SU-DHL-6 (cell line): ENCODE data around the gene IRF9.

ENCODE experiments used
- H2AFZ ChIP-seq: fragments of 200-600 bp; sonication (generic); 2 replicates; pipeline ENCODE4 v1.6.1; 2014; ENCODE audit warnings: low read depth, mild to moderate bottlenecking, moderate library complexity, mixed read lengths, antibody characterized with exemption, low read length; ENCODE audit not compliant: severe bottlenecking
- H3F3A ChIP-seq: fragments of 200-600 bp; shearing (Covaris generic); 2 replicates; pipeline ENCODE4 v1.6.0; 2016; ENCODE audit warnings: antibody characterized with exemption, mild to moderate bottlenecking; ENCODE audit not compliant: insufficient read depth
- H3K27ac ChIP-seq: fragments of 200-600 bp; sonication (generic); 2 replicates; pipeline ENCODE4 v1.5.1; 2016; ENCODE audit warnings: low read depth, mild to moderate bottlenecking, low read length, moderate library complexity, mixed read lengths
- H3K27me3 ChIP-seq: fragments of 200-600 bp; sonication (generic), shearing (Covaris generic); 2 replicates; pipeline ENCODE4 v1.6.0; 2014; ENCODE audit warnings: mild to moderate bottlenecking, low read length
- H3K36me3 ChIP-seq: fragments of 200-600 bp; sonication (generic); 2 replicates; pipeline ENCODE4 v1.6.1; 2014; ENCODE audit warnings: mild to moderate bottlenecking, low read length, mixed read lengths
- H3K4me2 ChIP-seq: fragments of 300-600, 200-600 bp; shearing (Covaris generic), sonication (generic); 2 replicates; pipeline ENCODE4 v1.6.0; 2014; ENCODE audit warnings: low read length, low read depth, mild to moderate bottlenecking; ENCODE audit not compliant: poor library complexity, severe bottlenecking
- H3K4me3 ChIP-seq: fragments of 200-600 bp; sonication (generic); 2 replicates; pipeline ENCODE4 v1.5.1; 2014; ENCODE audit warnings: antibody characterized with exemption, low read length, mild to moderate bottlenecking, mixed read lengths; ENCODE audit not compliant: insufficient read depth, poor library complexity, severe bottlenecking
- H3K79me2 ChIP-seq: fragments of 200-600 bp; sonication (generic); 2 replicates; pipeline ENCODE4 v1.6.1; 2014; ENCODE audit warnings: mild to moderate bottlenecking, low read length, moderate library complexity; ENCODE audit not compliant: insufficient read depth
- H3K9ac ChIP-seq: fragments of 200-600 bp; sonication (generic); 2 replicates; pipeline ENCODE4 v1.7.0; 2014; ENCODE audit warnings: mild to moderate bottlenecking, low read length
- H3K9me2 ChIP-seq: fragments of 200-600 bp; sonication (generic); replicated peaks from 2 replicates; pipeline ENCODE4 v1.6.1; 2014; ENCODE audit warnings: low read length; ENCODE audit not compliant: insufficient read depth
- H3K9me3 ChIP-seq: fragments of 200-600 bp; sonication (generic); 2 replicates; pipeline ENCODE4 v1.6.1; 2014; ENCODE audit warnings: low read length, mixed read lengths; ENCODE audit not compliant: insufficient read depth
- H4K20me1 ChIP-seq: fragments of 200-600 bp; sonication (generic); 2 replicates; pipeline ENCODE4 v1.6.1; 2014; ENCODE audit warnings: low read depth, mild to moderate bottlenecking, antibody characterized with exemption, low read length, moderate library complexity, mixed read lengths
- CTCF ChIP-seq: fragments of 200-600 bp; sonication (generic); IDR thresholded peaks from one replicate; pipeline ENCODE4 v1.5.1; 2017; ENCODE audit warnings: antibody characterized with exemption, mild to moderate bottlenecking, low read length, moderate library complexity; ENCODE audit not compliant: insufficient read depth, poor library complexity, severe bottlenecking
- EZH2phosphoT487 ChIP-seq: fragments of 200-600 bp; sonication (generic), shearing (Covaris generic); conservative IDR thresholded peaks from 2 replicates; pipeline ENCODE4 v1.6.1; 2018; ENCODE audit warnings: mild to moderate bottlenecking, antibody characterized with exemption, low read length, moderate library complexity, mixed read lengths

IRF9 gene

GRCh38 chr14:24114532-24115421, 46.3 kb upstream of the IRF9 start, which contains the start of the genes DCAF11 and NRL:
Gene DCAF11, plus strand, starts transcription at chr14:24114777. Its CDS starts 818 bp downstream, at chr14:24115595.
Gene NRL, minus strand, starts transcription at chr14:24114949. Its CDS starts 32,101 bp downstream, at chr14:24082848.
- Histone ChIP-seq H3K36me3 (no peaks in the 10 kb centered on the region), H3K9me2 (no peaks in the 10 kb centered on the region), H3K27ac (peak within 1 kb of the TSS; percentile 90), H4K20me1 (no peaks in the 10 kb centered on the region), H3K9ac (peak within 1 kb of the TSS; percentile 82), H2AFZ (peak within 1 kb of the TSS; percentile 49), H3K27me3 (no peaks in the 10 kb centered on the region), H3K79me2 (peaks cover 16% of the 10 kb centered on the region), H3K9me3 (no peaks in the 10 kb centered on the region), H3K4me3 (peak within 1 kb of the TSS; percentile 75), H3F3A (peaks cover 13% of the 10 kb centered on the region; the same call in 1 of the 2 replicates), H3K4me2 (peak within 1 kb of the TSS; percentile 89)
- TF ChIP-seq CTCF (no peak), EZH2phosphoT487 (no peak)

- TF ChIP-seq EZH2phosphoT487 (no peak), CTCF (no peak)
These were observed 45.5 kb upstream of the IRF9 start for GRCh38 chr14:24115422-24116127.

GRCh38 chr14:24116128-24116814, 44.8 kb upstream of the IRF9 start:
- Histone ChIP-seq H2AFZ (no peak overlapping the region), H3K9me3 (no peaks in the 10 kb centered on the region), H3K27me3 (no peaks in the 10 kb centered on the region), H3K9me2 (no peaks in the 10 kb centered on the region), H3K36me3 (no peaks in the 10 kb centered on the region), H3K79me2 (peaks cover 16% of the 10 kb centered on the region), H3K4me3 (peak overlapping the region; percentile 75), H3K9ac (peak overlapping the region; percentile 82), H3K4me2 (peak overlapping the region; percentile 81), H4K20me1 (no peaks in the 10 kb centered on the region), H3K27ac (no peak overlapping the region), H3F3A (no peaks in the 10 kb centered on the region)
- TF ChIP-seq EZH2phosphoT487 = no peak
- TF ChIP-seq CTCF = no peak

More at GRCh38 chr14:24115422-24116127, 45.5 kb upstream of the IRF9 start:
- Histone ChIP-seq H3K9me3 (no peaks in the 10 kb centered on the region), H2AFZ (peak overlapping the region; percentile 8), H3F3A (peaks cover 5% of the 10 kb centered on the region; the same call in 1 of the 2 replicates), H3K4me3 (peak overlapping the region; percentile 75), H3K9ac (peak overlapping the region; percentile 82), H3K27ac (peak overlapping the region; percentile 22; the same call in 1 of the 2 replicates), H3K79me2 (peaks cover 16% of the 10 kb centered on the region), H3K4me2 (peak overlapping the region; percentile 81), H3K9me2 (no peaks in the 10 kb centered on the region), H4K20me1 (no peaks in the 10 kb centered on the region), H3K36me3 (no peaks in the 10 kb centered on the region), H3K27me3 (no peaks in the 10 kb centered on the region)
